T follicular helper cell (primary cell): ENCODE measurements around the gene PGAM2.

Experiments
- DNase-seq: peaks from one replicate; pipeline ENCODE4 v3.0.0-alpha.2; 2020; ENCODE audit warnings: low read depth

The PGAM2 gene

DNA sequence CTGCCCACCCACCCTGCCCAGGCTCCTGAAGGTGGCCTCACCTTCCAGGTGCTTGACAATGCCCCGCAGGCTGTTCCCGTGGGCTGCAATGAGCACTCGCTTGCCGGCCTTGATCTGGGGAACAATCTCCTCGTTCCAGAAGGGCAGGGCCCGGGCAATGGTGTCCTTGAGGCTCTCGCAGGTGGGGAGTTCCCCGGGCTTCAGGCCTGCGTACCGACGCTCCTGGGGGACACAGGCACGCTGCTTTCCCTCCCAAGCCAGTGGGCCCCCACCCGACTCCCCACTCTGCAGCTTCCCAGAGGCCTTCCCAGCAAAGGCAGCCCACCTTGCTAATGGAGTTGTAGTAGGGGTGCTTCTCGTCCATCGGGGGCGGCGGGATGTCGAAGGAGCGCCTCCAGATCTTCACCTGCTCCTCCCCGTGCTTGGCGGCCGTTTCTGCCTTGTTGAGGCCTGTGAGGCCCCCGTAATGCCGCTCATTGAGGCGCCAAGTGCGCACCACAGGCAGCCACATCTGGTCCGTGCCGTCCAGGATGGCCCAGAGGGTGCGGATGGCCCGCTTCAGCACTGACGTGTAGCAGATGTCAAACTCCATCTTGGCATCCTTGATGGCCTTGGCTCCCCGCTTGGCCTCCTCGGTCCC, 456 bp downstream of the PGAM2 start:
- no peak for DNase-seq

DNA sequence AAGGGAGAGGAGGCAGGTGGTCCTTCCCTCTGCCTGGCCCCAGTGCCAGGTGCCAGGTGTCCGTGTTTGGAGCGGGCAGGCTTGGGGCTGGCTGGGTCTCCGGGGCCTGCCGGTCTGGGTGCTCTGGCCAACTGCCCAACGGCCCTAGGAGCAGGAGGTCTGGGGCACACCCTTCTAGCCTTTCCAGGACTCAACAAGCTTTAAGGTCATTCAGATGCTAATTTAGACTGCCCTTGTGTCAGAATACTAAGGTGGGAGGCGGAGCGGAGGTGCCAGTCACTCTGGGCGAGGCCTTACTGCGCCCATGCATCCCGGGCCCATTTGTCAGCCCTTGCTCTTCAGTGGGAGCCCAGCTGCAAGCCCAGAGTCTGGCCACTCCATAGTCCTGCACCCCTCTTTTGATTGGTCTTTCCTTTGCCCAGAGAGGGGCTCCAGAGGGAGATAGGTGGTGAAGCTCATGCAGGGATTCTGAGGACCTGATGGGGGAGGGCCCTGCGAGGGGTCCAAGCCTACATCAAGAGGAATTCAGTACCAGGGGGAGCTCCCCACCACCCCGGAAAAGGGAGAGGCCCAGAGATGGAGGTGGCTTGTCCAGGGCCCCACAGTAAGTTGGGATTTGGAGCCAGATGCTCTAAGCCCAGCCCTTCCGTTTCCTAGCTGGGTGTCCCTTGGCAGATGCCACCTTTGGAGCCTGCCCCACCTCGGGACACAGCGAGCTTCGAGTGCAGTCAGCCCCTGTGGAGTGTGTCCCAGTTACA, 1.3 kb downstream of the PGAM2 start:
- no peak for DNase-seq

DNA sequence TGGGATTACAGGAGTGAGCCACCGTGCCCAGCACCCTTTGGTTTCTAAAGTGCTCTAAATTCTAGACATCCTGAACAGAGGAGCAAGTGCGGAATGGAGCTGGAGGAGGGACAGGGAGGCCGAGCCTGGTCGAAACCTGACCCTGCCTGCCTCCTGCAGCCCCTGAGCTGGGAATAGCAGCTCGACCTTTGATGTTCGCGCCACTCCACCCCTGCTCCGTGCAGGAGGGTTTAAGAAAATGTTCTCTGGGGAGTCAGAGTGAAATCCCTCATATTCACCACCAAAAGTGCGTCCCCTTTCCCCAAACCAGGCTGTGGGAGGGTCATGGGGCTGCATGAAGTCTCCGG, 1.8 kb downstream of the PGAM2 start:
- DNase-seq = no peak

DNA sequence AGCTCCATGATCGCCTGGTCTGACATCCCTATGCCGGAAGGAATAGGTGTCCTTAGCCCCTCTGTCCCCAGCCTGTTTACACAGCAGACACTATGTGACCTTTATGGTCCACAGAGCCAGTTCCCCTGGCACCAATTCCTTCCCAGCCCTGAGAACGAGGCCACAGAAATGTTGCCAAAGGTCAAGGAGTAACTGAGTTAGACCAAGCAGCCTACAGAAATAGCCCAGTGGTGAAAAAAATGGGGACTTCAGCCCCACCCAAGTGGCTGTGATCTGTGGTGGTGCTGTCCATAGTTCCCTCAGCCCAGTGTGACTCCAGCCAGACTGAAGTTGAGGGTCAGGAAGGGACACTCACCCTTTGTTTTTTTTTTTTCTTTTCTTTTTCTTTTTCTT, 2.5 kb downstream of the PGAM2 start:
- DNase-seq = no peak

DNA sequence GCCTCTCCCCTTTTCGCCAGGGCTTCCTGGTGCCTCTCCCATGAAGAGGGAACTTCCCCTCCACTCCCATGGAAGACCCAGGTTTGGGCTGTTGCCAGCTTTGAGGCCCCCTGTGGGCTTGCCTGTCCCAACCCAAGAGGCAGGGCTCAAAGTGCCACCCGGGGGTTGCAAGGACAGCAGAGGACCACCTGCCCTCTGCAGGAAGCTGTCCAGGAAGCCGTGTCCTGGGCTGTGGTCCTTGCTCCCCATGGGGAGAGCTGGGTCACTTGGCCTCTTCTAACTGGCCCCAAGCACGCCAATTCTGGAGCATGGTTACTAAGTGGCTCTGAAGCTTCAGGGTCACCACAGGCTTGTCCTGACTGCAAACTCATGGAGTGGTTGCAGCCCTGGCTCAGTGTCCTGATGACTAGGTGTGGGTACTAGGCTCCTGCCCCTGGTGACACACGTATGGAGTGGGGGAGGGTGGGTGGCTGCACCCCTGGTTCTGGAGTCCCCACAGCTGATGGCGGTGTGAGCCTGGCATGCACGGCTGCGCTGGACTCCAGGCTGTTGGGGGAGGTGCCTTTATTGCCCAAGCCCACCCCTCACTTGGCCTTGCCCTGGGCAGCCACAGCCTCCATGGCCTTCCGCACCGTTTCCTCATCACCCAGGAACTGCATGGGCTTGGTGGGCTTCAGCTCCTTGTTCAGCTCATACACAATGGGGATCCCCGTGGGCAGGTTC, 3.0 kb downstream of the PGAM2 start:
- no peak for DNase-seq

DNA sequence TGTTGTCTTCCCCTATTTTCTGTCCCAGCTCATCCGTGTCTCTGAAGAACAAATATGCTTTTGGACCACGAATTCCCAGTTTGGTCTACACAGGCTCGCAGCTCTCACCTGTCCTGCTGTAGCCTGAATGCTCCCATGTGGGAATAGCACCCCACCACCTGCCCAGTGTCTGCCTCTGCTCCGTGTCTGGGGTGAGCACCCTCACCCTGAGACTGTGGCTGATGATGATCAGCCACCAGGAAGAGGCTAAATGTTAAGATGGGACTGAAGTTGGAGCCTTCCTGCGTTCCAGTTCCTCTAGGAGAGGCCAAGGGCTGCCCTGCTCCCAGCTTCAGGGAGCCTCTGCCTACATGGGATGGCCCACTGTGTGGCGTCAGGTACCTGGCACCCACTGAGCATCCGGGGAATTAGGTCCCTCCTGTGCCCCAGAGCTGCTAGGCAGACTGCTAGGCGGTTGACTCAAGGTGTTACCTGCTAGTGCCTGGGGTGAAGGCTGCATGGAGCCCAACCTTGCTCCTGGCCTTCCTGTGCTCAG, 3.7 kb downstream of the PGAM2 start:
- no peak for DNase-seq

DNA sequence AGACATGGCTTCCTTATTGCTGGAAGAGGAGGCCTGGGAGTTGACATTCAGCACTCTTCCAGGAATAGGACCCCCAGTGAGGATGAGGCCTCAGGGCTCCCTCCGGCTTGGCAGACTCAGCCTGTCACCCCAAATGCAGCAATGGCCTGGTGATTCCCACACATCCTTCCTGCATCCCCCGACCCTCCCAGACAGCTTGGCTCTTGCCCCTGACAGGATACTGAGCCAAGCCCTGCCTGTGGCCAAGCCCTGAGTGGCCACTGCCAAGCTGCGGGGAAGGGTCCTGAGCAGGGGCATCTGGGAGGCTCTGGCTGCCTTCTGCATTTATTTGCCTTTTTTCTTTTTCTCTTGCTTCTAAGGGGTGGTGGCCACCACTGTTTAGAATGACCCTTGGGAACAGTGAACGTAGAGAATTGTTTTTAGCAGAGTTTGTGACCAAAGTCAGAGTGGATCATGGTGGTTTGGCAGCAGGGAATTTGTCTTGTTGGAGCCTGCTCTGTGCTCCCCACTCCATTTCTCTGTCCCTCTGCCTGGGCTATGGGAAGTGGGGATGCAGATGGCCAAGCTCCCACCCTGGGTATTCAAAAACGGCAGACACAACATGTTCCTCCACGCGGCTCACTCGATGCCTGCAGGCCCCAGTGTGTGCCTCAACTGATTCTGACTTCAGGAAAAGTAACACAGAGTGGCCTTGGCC, 4.3 kb downstream of the PGAM2 start:
- DNase-seq = no peak

DNA sequence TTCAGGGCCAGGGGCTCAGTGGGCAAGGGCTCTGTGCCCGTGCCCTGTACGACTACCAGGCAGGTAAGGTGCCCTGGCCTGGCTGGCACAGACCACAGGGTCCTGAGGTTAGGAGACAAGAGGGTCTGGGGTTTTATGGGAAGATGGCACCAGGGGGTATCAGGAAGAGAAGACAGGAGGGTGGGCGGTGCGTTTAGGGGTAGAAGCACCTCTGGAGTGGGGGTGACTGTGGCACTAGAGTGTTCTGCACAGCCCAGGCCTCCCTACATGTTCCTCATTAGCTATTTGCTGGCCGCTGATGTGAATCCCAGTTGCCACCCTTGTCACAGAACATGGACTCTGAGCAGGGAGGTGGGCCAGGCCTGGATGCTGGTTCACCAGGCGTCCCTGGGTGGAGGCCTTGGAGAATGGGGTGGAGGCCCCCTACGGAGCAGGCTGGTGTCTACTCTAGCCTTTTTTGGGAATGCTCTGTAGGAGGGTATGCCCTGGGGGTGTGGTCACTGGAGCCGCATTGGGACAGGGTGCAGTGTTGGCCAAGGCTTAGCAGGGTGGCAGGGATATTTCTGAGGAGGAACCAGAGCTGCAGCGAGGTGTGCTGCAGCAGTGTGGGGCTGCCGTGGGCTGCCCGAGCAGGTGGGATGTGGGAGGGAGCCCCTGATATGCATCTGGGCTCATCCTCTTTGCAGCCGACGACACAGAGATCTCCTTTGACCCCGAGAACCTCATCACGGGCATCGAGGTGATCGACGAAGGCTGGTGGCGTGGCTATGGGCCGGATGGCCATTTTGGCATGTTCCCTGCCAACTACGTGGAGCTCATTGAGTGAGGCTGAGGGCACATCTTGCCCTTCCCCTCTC, 5.0 kb downstream of the PGAM2 start:
- no peak for DNase-seq

DNA sequence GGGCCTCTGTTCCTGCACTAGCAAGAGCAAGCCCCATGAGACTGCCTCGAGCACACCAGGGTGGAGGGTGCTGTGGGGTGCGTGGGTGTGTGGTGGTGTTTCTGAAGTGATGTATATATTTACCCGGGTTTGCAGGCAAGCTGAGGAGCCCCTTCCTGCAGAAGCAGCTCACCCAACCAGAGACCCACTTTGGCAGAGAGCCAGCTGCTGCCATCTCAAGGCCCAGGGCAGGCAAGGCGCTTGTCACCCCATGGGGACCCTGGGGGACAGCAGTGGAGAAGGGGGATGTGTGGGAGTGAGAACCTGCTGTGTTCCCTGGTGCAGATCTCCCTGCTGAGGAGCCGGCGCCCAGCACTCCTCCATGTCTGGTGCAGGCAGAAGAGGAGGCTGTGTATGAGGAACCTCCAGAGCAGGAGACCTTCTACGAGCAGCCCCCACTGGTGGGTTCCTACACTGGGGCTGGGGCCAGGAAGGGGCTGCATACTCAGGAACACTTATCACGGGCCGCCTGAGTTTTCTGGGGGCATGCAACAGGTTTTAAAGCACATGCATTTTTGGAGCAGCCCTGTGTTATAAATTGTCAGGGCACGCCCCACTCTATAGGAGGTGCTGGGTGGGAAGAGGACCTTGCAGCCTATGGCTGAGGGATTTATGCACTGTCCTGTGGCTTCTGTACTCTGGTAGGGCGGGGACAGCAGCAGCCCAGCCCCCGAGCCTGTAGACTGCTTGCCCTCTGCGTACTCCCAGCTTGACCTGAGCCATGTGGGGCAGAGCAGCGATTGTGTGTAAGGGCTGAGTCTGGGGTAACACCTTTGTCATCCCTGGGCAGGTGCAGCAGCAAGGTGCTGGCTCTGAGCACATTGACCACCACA, 5.9 kb downstream of the PGAM2 start:
- DNase-seq = no peak

DNA sequence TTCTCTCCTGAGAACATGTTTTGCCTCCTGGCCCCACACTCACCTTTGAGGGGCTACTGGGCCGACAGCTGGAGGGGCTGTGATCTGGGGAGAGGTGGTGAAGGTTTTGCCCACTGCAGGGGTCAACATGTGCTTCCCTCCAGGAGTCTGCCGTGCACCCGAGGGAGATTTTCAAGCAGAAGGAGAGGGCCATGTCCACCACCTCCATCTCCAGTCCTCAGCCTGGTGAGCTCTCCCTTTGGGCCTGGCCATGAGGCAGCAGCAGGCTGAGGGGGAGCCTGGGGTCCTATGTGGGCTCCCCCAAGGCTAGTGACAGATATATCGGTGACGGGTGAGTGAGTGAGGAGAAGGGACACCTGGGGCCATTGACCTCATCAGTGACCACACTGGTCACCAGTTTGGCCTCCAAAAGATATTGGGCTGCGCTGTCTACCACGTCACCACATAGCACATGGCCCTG, 6.6 kb downstream of the PGAM2 start:
- DNase-seq = no peak

DNA sequence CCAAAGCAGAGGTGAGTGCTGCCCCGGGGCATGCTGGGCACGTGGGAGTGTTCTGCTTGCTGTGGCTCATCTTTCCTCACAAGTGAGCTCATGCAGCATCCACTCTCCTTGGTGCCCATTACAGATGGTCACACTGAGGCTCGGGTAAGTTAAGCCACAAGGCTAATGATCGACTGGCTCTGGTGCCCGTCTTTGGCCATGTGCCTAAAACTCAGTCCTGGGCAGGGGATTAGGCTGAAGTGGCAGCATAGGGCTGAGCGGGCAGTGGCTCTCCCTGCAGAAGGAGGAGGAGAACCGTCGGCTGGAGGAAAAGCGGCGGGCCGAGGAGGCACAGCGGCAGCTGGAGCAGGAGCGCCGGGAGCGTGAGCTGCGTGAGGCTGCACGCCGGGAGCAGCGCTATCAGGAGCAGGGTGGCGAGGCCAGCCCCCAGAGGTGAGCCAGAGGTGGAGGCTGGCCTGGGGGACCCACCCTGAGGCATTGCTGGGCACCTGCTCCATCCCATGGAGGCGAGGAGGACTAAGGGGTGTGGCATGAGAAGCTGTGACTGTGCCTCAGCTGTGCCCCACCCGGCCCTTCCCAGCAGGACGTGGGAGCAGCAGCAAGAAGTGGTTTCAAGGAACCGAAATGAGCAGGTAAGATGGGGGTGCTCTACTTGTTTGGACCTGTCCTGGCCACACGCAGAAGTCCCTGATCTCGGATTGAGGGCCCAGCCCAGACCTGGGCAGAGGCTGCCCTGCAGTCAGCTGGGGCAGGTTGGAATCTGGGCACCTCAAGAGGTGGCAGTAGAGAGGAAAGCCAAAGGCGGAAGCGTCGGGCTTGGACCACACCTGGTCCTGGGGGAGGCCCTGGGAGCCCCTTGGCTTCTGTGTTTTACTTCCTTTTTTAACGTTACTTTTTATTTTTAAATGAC, 7.3 kb downstream of the PGAM2 start:
- DNase-seq = no peak

DNA sequence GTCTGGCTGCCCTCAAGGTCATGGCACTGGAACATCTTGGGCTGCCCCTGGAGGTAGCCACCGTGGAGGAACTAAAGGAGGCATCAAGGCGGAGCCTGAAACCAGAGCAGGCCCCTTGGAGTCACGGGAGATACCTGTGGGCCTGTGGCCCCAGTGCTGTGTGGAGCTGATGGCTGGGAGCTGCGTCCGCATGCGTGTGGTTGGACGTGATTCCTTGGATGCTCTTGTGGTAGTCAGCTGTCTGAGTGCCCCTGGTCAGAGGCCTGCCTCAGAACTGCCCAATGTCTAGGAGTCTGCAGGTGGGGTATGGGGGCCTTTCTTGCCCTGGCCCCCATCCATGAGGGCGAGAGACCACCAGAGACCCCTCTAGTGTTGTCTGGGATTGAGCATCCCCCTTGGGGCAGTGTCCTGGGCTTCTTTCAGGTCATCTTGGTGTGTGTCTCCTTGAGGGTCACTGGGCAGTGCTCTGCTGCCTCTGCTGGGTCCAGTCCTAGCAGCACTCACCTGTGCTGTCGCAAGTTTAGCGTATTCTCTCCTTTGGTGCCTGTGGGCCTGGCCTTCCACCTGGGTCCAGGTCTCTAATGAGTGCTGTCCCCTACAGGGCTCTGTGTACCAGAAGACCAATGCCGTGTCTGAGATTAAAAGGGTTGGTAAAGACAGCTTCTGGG, 8.1 kb downstream of the PGAM2 start:
- DNase-seq = no peak

DNA sequence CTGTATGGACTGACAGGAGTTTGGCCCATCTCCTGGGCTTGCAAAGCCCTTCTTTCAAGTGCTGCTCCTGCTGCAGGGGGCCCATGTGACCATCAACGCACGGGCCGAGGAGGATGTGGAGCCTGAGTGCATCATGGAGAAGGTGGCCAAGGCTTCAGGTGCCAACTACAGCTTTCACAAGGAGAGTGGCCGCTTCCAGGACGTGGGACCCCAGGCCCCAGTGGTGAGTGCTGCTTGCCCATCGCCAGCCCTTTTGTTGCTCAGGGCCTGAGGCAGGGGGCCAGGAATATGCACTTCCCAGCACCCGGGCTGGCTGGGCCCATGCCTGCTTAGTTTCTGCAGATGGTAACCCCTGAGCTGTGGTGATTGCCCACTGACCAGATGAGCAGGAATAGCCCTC, 8.7 kb downstream of the PGAM2 start:
- no peak for DNase-seq

DNA sequence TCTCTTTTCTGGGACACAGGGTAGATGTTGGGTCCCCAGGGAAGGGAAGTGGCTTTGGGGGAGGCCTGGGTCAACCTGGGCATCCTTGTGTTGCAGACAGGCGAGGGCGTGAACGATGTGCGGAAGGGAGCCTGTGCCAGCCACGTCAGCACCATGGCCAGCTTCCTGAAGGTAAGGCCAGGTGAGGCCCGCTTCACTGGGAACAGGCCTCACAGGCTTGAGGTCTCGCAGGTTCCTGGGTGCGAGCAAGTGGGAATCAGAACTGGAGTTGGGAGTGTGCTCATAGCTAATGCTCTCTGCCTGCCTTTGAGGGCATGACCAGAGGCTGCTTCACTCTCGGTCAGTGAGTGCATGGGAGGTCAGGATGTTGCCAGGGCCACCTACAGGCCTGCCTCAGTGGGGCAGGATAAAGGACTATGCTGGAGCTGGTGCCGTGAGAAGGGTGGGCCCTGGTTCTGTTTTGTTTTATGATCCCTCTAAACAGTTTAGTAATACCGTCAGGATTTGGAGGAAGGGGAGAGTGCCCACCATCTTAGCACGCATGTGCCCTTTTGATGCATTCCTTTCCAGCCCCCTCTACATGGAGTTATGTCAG, 12.5 kb downstream of the PGAM2 start:
- DNase-seq = no peak

DNA sequence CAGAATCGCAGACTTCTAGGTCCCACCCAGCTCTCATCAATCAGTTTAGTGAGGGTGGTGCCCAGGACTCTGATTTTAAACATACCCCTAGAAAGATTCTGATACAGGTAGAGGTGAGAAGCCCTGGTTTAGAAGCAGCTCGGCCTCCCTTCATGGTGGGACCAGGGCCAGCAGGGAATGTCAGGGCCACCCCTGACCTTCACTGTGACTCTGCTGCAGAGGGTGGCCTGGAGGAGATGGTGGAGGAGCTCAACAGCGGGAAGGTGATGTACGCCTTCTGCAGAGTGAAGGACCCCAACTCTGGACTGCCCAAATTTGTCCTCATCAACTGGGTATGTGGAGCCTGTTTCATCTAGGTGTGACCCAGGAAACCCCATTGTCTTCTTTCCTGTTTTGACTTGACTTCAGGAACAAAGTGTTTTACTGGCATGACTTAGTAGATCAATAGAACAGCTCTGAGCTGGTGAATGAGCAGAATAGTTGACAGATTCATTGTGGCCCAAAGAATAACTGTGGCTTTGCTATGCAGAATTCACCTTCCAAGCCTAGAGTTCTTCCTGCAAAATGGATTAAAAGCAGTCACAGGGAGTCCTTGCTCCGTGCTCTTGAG, 13.7 kb downstream of the PGAM2 start:
- DNase-seq = no peak

DNA sequence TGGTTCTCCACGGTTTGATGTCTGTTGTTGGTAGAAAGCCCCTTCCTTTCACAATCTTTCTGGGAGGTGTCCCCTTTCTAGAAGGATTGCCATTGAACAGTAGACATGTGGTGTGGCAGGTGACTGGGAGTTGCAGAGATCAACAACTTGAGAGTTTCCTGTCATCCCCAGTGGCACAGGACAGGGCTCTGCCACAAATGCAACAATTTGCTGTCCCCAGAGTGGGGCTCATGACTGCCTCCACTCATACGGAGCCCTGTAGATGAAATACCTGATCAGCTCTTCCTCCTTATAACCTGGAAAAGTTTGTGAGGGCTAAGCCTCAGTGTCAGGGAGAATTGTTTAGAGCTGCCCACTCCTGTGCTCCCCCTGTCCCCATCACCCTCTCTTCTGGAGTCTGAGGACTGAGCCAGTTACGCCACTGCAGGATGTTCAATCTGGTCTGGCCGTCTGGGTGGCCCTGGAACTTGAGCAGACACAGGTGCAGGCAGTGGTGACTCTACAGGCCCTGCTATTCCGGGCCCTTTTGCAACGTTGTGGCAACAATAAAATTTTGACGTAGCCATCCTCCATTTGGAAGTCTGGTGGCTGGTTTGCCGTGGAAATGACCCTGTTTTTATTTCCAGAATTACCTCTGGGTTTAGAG, 14.3 kb downstream of the PGAM2 start:
- no peak for DNase-seq
